Measurements from ENCODE around the gene OR52E1.
"Not testable (repeated sequence)": the region's sequence is repeated elsewhere in the genome, so short reads cannot be mapped to it uniquely, and the experiment has no call there.

The OR52E1 gene

GRCh38 chr11:5069272-5069671 is at the start of gene OR52E1:
Gene OR52E1 (plus strand): TSS chr11:5069572.
- DNase-seq, result no peak

GRCh38 chr11:5021996-5022395 is 47.4 kb upstream of the OR52E1 start:
- no peak for DNase-seq

GRCh38 chr11:5036669-5037068 is 32.7 kb upstream of the OR52E1 start:
- no peak for DNase-seq

GRCh38 chr11:5037926-5038325 is 31.4 kb upstream of the OR52E1 start:
- DNase-seq, result no peak

- no peak for DNase-seq
Observed at GRCh38 chr11:5038341-5038740, 31.0 kb upstream of the OR52E1 start.

GRCh38 chr11:5040876-5041275 is 28.5 kb upstream of the OR52E1 start:
- no peak for DNase-seq

- DNase-seq, result no peak
Observed at GRCh38 chr11:5042091-5042490, 27.3 kb upstream of the OR52E1 start.

- no peak for DNase-seq
Observed at GRCh38 chr11:5043380-5043779, 26.0 kb upstream of the OR52E1 start.

- no peak for DNase-seq
Observed at GRCh38 chr11:5046226-5046625, 23.1 kb upstream of the OR52E1 start, which contains the start of gene OR52J3. Gene OR52J3 (plus strand): TSS chr11:5046526. CDS start chr11:5046526, 0 bp downstream.

- no peak for DNase-seq
Observed at GRCh38 chr11:5046754-5047330, 22.5 kb upstream of the OR52E1 start.

- DNase-seq, result not testable (repeated sequence)
Observed at GRCh38 chr11:5058679-5059078, 10.7 kb upstream of the OR52E1 start.

GRCh38 chr11:5059391-5059790 is 10.0 kb upstream of the OR52E1 start, which contains the start of gene OR52E2:
Gene OR52E2 (minus strand): TSS chr11:5059627. CDS start chr11:5059627, 0 bp downstream.
- no peak for DNase-seq

GRCh38 chr11:5065027-5065426 is 4.3 kb upstream of the OR52E1 start:
- no peak for DNase-seq

- DNase-seq, result peak; percentile 6
Observed at GRCh38 chr11:5071799-5072198, 2.4 kb downstream of the OR52E1 start.

- DNase-seq, result no peak
Observed at GRCh38 chr11:5081405-5081804, 12.0 kb downstream of the OR52E1 start.

GRCh38 chr11:5083602-5084001 is 14.2 kb downstream of the OR52E1 start:
- no peak for DNase-seq

GRCh38 chr11:5088556-5088955 is 19.2 kb downstream of the OR52E1 start:
- peak; percentile 30 for DNase-seq

GRCh38 chr11:5090668-5091067 is 21.3 kb downstream of the OR52E1 start:
- no peak for DNase-seq

GRCh38 chr11:5092821-5093585 is 23.6 kb downstream of the OR52E1 start:
- DNase-seq, result no peak

GRCh38 chr11:5096011-5096410 is 26.6 kb downstream of the OR52E1 start:
- no peak for DNase-seq

- no peak for DNase-seq
Observed at GRCh38 chr11:5102246-5102645, 32.9 kb downstream of the OR52E1 start.

- DNase-seq, result no peak
Observed at GRCh38 chr11:5103066-5103465, 33.7 kb downstream of the OR52E1 start.

- peak; percentile 14 for DNase-seq
Observed at GRCh38 chr11:5107285-5107684, 37.9 kb downstream of the OR52E1 start.

GRCh38 chr11:5115339-5115738 is 46.0 kb downstream of the OR52E1 start:
- no peak for DNase-seq

GRCh38 chr11:5117588-5117987 is 48.2 kb downstream of the OR52E1 start:
- no peak for DNase-seq
